HAP-1 (cell line): ENCODE results near the gene FZD10.

ENCODE experiments used
- DNase-seq, 2 experiments: peaks; one replicate each; pipeline ENCODE4 v3.0.0-alpha.2; 2016 to 2020; ENCODE audit warnings: low spot score in 2 of 2
- H3K27me3 ChIP-seq: fragments of 250-450 bp; sonication (Bioruptor Pico); 2 replicates; pipeline ENCODE4 v1.5.1; 2020; ENCODE audit warnings: low read depth, mild to moderate bottlenecking, moderate library complexity
- H3K36me3 ChIP-seq: fragments of 250-450 bp; sonication (Bioruptor Pico); replicated peaks from 2 replicates; pipeline ENCODE4 v1.5.1; 2020; ENCODE audit warnings: mild to moderate bottlenecking
- H3K4me1 ChIP-seq: fragments of 250-450 bp; sonication (Bioruptor Pico); 2 replicates; pipeline ENCODE4 v1.5.1; 2020; ENCODE audit warnings: mild to moderate bottlenecking
- H3K4me3 ChIP-seq: fragments of 250-450 bp; sonication (Bioruptor Pico); 2 replicates; pipeline ENCODE4 v1.5.1; 2020; ENCODE audit warnings: mild to moderate bottlenecking, moderate library complexity
- H3K9me3 ChIP-seq: fragments of 250-450 bp; sonication (Bioruptor Pico); 2 replicates; pipeline ENCODE4 v1.5.1; 2020; ENCODE audit warnings: mild to moderate bottlenecking, moderate library complexity
- in situ Hi-C: fragments of 300-500 bp; cut with MboI; formaldehyde crosslinking; loops from 3 replicates; pipeline ENCODE4 v1.14.3; 2020; ENCODE audit warnings: low sequenced_read_pairs, inconsistent platforms, mixed read lengths

FZD10 gene

GRCh38 chr12:130166306-130166705 lies 4.0 kb downstream of the FZD10 start:
- in situ Hi-C loops = no loop called here
- Histone ChIP-seq H3K4me3 (no peak overlapping the region), H3K27me3 (no peaks in the 10 kb centered on the region)

GRCh38 chr12:130167537-130167936 lies 5.3 kb downstream of the FZD10 start:
- in situ Hi-C loops = no loop called here
- DNase-seq = no peak
- Histone ChIP-seq H3K27me3 (no peaks in the 10 kb centered on the region), H3K4me3 (no peak overlapping the region), H3K4me1 (peaks cover 6% of the 10 kb centered on the region), H3K36me3 (no peaks in the 10 kb centered on the region), H3K9me3 (no peaks in the 10 kb centered on the region)

More at GRCh38 chr12:130166306-130166705, 4.0 kb downstream of the FZD10 start:
- Histone ChIP-seq H3K9me3 (no peaks in the 10 kb centered on the region), H3K4me1 (peaks cover 6% of the 10 kb centered on the region), H3K36me3 (no peaks in the 10 kb centered on the region)
- DNase-seq = no peak

DNA sequence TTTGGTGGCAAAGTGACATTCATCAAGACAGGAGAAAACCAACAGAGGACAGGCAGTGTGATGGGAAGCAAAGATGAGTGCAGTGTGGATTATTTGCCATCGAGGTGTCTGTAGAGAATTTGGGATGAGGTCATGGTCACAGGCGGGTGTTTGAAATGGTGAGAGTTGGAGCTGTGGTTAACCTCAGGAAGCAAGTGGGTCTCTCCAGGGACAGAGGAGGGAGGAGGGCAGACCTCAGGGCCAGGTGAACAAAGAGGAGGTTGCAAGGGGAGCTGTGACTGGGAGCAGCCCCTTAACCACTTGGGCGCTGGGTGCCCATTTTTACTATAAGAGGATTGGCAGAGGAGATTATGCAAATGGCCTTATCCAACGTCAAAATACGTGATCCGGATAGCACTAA lies 7.0 kb downstream of the FZD10 start:
- Histone ChIP-seq H3K4me1 (peaks cover 6% of the 10 kb centered on the region), H3K4me3 (no peak overlapping the region), H3K27me3 (peaks cover 3% of the 10 kb centered on the region; the same call in 1 of the 2 replicates), H3K9me3 (no peaks in the 10 kb centered on the region), H3K36me3 (no peaks in the 10 kb centered on the region)
- no peak for DNase-seq
- in situ Hi-C loops = no loop called here

- in situ Hi-C loops = no loop called here
- H3K9me3 ChIP-seq = no peaks in the 10 kb centered on the region
- no peak for DNase-seq
- H3K27me3 ChIP-seq = peaks cover 3% of the 10 kb centered on the region; the same call in 1 of the 2 replicates
- peaks cover 6% of the 10 kb centered on the region for H3K4me1 ChIP-seq
- H3K36me3 ChIP-seq = no peaks in the 10 kb centered on the region
- no peak overlapping the region for H3K4me3 ChIP-seq
Measured at GRCh38 chr12:130169924-130170323, 7.7 kb downstream of the FZD10 start.

- H3K36me3 ChIP-seq = no peaks in the 10 kb centered on the region
- in situ Hi-C loops = no loop called here
- H3K9me3 ChIP-seq = no peaks in the 10 kb centered on the region
- DNase-seq = no peak
- H3K4me1 ChIP-seq = peaks cover 2% of the 10 kb centered on the region; the same call in 1 of the 2 replicates
- no peak overlapping the region for H3K4me3 ChIP-seq
- H3K27me3 ChIP-seq = peaks cover 3% of the 10 kb centered on the region; the same call in 1 of the 2 replicates
Measured at GRCh38 chr12:130170611-130171010, 8.3 kb downstream of the FZD10 start.

DNA sequence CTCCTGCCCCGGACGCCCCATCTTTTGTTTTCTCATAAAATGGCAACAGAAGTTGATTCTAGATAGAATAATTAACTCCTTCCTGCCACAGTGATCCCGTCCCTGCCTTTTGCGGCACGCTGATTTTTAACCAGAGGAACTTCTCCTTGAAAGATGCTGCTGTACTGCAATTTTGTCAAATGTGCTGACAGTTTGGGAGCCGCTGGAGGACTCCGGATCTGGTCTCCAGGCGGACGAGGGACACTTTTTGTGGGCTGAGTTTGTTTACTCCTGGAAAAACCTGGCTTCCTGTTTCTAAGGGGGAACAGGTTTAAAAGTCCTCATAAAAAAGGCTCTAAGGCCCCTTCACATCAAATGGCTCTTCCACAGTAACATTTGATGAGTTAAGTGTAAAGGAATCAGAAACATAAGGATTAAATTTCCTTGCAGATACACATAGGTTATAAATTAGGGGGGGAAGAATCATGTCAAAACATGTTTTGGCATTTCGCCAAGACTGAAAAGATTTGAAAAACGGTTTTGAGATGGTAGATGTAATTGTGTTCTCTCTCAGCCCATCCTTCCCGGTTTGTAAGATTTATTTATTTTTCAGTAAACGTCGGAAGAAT lies 15.5 kb downstream of the FZD10 start:
- no peak overlapping the region for H3K4me3 ChIP-seq
- H3K9me3 ChIP-seq = no peaks in the 10 kb centered on the region
- in situ Hi-C loops = no loop called here
- H3K36me3 ChIP-seq = no peaks in the 10 kb centered on the region
- no peaks in the 10 kb centered on the region for H3K4me1 ChIP-seq
- DNase-seq = no peak
- peaks cover 3% of the 10 kb centered on the region; the same call in 1 of the 2 replicates for H3K27me3 ChIP-seq

DNA sequence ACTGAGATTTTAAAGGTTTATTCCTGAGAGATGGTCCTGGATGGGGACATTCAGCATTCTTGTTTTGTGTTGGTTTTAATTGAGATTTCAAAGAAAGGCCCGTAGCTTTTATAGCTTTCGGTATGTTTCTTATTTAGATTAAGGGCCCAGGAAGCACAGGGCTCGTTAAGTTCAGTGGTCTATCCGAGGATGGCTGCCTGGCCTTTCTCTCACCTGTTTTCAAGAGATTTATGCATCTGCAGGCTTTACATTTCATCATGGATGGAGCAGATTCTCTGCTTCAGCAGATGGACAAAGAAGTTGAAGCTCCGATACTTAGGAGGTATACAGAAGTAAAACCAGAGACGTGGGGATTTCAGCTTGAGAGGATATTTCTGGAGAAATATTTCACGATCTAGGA lies 16.0 kb downstream of the FZD10 start:
- DNase-seq = no peak
- in situ Hi-C loops = no loop called here
- Histone ChIP-seq H3K4me1 (no peaks in the 10 kb centered on the region), H3K36me3 (no peaks in the 10 kb centered on the region), H3K9me3 (no peaks in the 10 kb centered on the region), H3K27me3 (peaks cover 2% of the 10 kb centered on the region; the same call in 1 of the 2 replicates), H3K4me3 (no peak overlapping the region)

GRCh38 chr12:130179191-130179590 lies 16.9 kb downstream of the FZD10 start:
- DNase-seq = no peak
- no peaks in the 10 kb centered on the region for H3K36me3 ChIP-seq
- in situ Hi-C loops = no loop called here

GRCh38 chr12:130179621-130180020 lies 17.4 kb downstream of the FZD10 start:
- Histone ChIP-seq H3K27me3 (no peaks in the 10 kb centered on the region), H3K4me1 (no peaks in the 10 kb centered on the region), H3K36me3 (no peaks in the 10 kb centered on the region), H3K9me3 (no peaks in the 10 kb centered on the region), H3K4me3 (no peak overlapping the region)
- in situ Hi-C loops = no loop called here
- DNase-seq = no peak

More at GRCh38 chr12:130179191-130179590, 16.9 kb downstream of the FZD10 start:
- Histone ChIP-seq H3K4me3 (no peak overlapping the region), H3K9me3 (no peaks in the 10 kb centered on the region), H3K27me3 (no peaks in the 10 kb centered on the region; the same call in 1 of the 2 replicates), H3K4me1 (no peaks in the 10 kb centered on the region)

DNA sequence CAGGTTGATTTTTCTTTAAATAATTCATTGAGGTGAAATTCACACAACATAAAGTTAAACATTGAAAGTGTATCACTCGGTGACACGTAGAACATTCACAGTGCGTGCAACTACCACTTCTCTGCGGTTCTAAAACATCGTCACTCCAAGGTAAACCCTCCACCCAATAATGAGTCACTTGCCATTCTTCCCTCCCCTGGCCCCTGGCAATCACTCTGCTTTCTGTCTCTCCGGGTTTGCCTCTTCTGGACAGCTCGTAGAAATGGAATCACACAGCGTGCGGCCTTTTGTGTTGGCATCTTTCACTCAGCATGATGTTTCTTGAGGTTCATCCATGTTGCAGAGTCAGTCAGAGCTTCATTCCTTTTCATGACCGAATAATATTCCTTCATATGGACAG lies 18.9 kb downstream of the FZD10 start:
- in situ Hi-C loops = no loop called here
- Histone ChIP-seq H3K9me3 (no peaks in the 10 kb centered on the region), H3K36me3 (no peaks in the 10 kb centered on the region), H3K4me1 (no peaks in the 10 kb centered on the region), H3K4me3 (no peak overlapping the region), H3K27me3 (no peaks in the 10 kb centered on the region)
- no peak for DNase-seq

- Histone ChIP-seq H3K9me3 (no peaks in the 10 kb centered on the region), H3K4me3 (no peak overlapping the region), H3K27me3 (no peaks in the 10 kb centered on the region), H3K36me3 (no peaks in the 10 kb centered on the region), H3K4me1 (no peaks in the 10 kb centered on the region)
- in situ Hi-C loops = no loop called here
- no peak for DNase-seq
Measured at GRCh38 chr12:130183585-130184370, 21.5 kb downstream of the FZD10 start.

GRCh38 chr12:130184404-130185090 lies 22.3 kb downstream of the FZD10 start:
- DNase-seq = no peak
- Histone ChIP-seq H3K9me3 (no peaks in the 10 kb centered on the region), H3K27me3 (no peaks in the 10 kb centered on the region), H3K4me3 (no peak overlapping the region), H3K36me3 (no peaks in the 10 kb centered on the region), H3K4me1 (no peaks in the 10 kb centered on the region)
- in situ Hi-C loops = no loop called here

DNA sequence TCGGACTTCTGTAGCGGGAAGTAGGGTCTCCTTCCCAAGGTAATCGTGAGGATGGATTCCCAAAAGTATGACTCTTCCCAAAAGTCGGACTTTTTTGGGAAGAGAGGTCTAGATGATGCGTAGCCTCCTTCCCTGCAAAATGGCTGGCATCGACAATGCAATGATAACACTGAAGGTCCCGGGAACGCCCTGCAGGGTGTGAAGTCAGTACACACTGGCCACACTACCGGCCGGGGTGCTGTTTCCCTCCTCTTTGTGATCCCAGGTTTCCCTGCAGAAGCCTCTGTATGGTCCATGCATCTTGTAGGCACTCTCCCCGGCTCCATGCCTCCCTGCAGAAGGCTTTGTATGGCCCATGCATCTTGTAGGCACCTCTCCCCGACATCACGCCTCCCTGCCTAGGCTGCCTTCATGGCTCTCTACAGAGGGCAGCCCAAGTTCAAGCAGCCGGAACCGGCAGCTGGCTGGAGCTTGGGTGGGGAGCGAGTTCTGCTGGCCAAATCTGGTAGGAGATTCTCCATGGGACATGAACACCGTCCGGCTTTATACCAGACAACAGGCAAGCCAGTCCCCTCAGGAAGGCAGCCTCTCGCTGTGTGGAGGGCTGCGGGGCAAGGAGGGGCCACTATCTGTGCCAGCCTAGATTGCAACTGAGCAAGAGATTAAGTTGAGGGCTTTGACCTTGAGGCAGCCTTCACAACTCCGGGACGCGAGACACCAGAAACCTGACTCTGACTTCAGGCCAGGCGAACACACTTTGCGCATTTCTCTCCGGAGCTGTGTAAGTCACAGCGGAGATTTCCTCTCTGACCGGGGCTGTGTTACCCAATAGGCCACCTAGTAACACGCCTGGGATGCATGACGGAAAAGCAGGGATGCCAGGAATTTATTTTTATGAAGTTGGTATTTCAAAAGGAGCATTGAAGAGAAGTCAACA lies 23.5 kb downstream of the FZD10 start:
- Histone ChIP-seq H3K36me3 (no peaks in the 10 kb centered on the region), H3K4me3 (no peak overlapping the region), H3K4me1 (no peaks in the 10 kb centered on the region), H3K9me3 (no peaks in the 10 kb centered on the region), H3K27me3 (no peaks in the 10 kb centered on the region)
- in situ Hi-C loops = no loop called here
- no peak for DNase-seq
